ENCODE data around the gene CDH4. TPM values are rescaled to one million over a fixed set of nuclear protein-coding genes. Genes with fewer than 3 reads are reported as not detected.

CDH4 gene
- total and polyA plus RNA-seq, 4 experiments from 2014 or later, result 0.39 to 1.1 (median 0.41) TPM; not detected in 1

GRCh38 chr20:61310954-61311353, 58.9 kb downstream of the CDH4 start:
- Histone ChIP-seq H3K36me3 (ENCODE audit: insufficient read depth, low read length) (no peaks in the 10 kb centered on the region), H3K27ac (ENCODE audit: low read depth, low read length) (no peak overlapping the region), H3K4me3 (ENCODE audit: low read length in 2 of 2) (no peak overlapping the region), H3K4me1 (ENCODE audit: insufficient read depth, low read length) (no peaks in the 10 kb centered on the region), H3K27me3 (ENCODE audit: insufficient read depth, low read length) (no peaks in the 10 kb centered on the region), H3K9me3 (ENCODE audit: control insufficient read depth in 1 of 2, low read length in 2 of 2) (no peaks in the 10 kb centered on the region)
- ChIA-PET CTCF (ENCODE audit: partially characterized antibody) (no interaction called here), POLR2A (ENCODE audit: partially characterized antibody) (no interaction called here)
- Mint-ChIP-seq H3K27ac (no peak overlapping the region), H3K9me3 (peaks cover 0 to 2% (median 0%) of the 10 kb centered on the region in 8 donors), H3K36me3 (no peaks in the 10 kb centered on the region), H3K4me1 (no peaks in the 10 kb centered on the region), H3K27me3 (no peaks in the 10 kb centered on the region), H3K4me3 (no peak overlapping the region)
- DNase-seq, result no peak
- intact Hi-C loops (cut with micrococcal nuclease), result no loop called here

GRCh38 chr20:61311656-61312387, 59.8 kb downstream of the CDH4 start:
- no peaks in the 10 kb centered on the region for H3K27me3 Mint-ChIP-seq
- H3K4me1 ChIP-seq (ENCODE audit: insufficient read depth, low read length), result no peaks in the 10 kb centered on the region
- H3K36me3 Mint-ChIP-seq, result no peaks in the 10 kb centered on the region
- H3K4me3 Mint-ChIP-seq, result no peak overlapping the region
- H3K27ac Mint-ChIP-seq, result no peak overlapping the region
- no peaks in the 10 kb centered on the region for H3K27me3 ChIP-seq (ENCODE audit: insufficient read depth, low read length)
- H3K36me3 ChIP-seq (ENCODE audit: insufficient read depth, low read length), result no peaks in the 10 kb centered on the region
- no peaks in the 10 kb centered on the region for H3K9me3 ChIP-seq (ENCODE audit: control insufficient read depth in 1 of 2, low read length in 2 of 2)
- no peak overlapping the region for H3K4me3 ChIP-seq (ENCODE audit: low read length in 2 of 2)
- peaks cover 0 to 2% (median 0%) of the 10 kb centered on the region in 8 donors for H3K9me3 Mint-ChIP-seq
- intact Hi-C loops (cut with micrococcal nuclease), result no loop called here
- ChIA-PET POLR2A (ENCODE audit: partially characterized antibody) (no interaction called here), CTCF (ENCODE audit: partially characterized antibody) (no interaction called here)
- no peaks in the 10 kb centered on the region for H3K4me1 Mint-ChIP-seq
- no peak for DNase-seq
- no peak overlapping the region for H3K27ac ChIP-seq (ENCODE audit: low read depth, low read length)

DNA sequence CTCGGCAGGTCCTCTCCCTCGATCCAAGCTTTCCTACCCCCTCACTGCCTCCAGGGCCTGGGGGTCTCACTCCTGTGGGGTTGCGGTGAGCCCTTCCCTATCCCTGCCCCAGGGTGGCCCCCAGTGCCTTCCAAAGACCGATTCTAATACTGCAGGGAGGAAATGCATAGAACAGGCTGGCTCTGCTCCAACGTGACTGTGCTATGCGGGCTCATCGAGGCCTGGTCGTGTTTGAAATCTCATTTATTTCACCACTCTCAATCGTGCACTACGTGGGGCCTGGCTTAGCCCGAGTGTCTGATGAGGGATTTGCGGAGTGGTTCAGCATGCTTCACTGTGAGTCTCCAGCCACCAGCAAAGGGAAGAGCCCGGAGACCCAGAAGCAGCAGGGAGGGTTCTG, 60.9 kb downstream of the CDH4 start:
- no peaks in the 10 kb centered on the region for H3K36me3 ChIP-seq (ENCODE audit: insufficient read depth, low read length)
- Mint-ChIP-seq H3K4me3 (no peak overlapping the region), H3K36me3 (no peaks in the 10 kb centered on the region), H3K4me1 (no peaks in the 10 kb centered on the region), H3K27ac (no peak overlapping the region), H3K9me3 (peaks cover 0 to 2% (median 0%) of the 10 kb centered on the region in 8 donors), H3K27me3 (no peaks in the 10 kb centered on the region)
- intact Hi-C loops (cut with micrococcal nuclease), result no loop called here
- no peaks in the 10 kb centered on the region for H3K27me3 ChIP-seq (ENCODE audit: insufficient read depth, low read length)
- CTCF ChIA-PET (ENCODE audit: partially characterized antibody), result no interaction called here
- no peak overlapping the region for H3K4me3 ChIP-seq (ENCODE audit: low read length in 2 of 2)
- no peak overlapping the region for H3K27ac ChIP-seq (ENCODE audit: low read depth, low read length)
- POLR2A ChIA-PET (ENCODE audit: partially characterized antibody), result no interaction called here
- no peaks in the 10 kb centered on the region for H3K9me3 ChIP-seq (ENCODE audit: control insufficient read depth in 1 of 2, low read length in 2 of 2)
- no peak for DNase-seq
- H3K4me1 ChIP-seq (ENCODE audit: insufficient read depth, low read length), result no peaks in the 10 kb centered on the region

DNA sequence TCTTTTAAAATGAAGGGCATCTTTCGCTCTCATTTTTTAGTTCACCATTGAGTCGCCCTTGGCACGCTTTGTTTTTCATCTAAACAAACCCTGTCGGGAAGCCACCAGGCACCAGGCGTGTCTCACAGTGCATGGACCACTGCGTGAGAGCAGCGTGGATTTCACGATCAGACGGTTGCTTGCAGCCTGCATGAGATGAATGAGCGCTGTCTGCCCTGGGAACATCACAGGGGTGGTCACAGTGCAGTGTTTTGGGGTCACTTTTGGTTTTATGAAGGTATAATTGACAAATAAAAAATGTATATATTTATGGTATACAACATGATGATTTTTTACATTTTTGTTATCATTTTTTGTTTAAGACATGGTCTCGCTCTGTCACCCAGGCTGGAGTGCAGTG, 61.3 kb downstream of the CDH4 start:
- Histone ChIP-seq H3K27ac (ENCODE audit: low read depth, low read length) (no peak overlapping the region), H3K4me3 (ENCODE audit: low read length in 2 of 2) (no peak overlapping the region), H3K9me3 (ENCODE audit: control insufficient read depth in 1 of 2, low read length in 2 of 2) (no peaks in the 10 kb centered on the region), H3K36me3 (ENCODE audit: insufficient read depth, low read length) (no peaks in the 10 kb centered on the region), H3K27me3 (ENCODE audit: insufficient read depth, low read length) (no peaks in the 10 kb centered on the region), H3K4me1 (ENCODE audit: insufficient read depth, low read length) (no peaks in the 10 kb centered on the region)
- Mint-ChIP-seq H3K27ac (no peak overlapping the region), H3K9me3 (peaks cover 0 to 3% (median 0%) of the 10 kb centered on the region in 8 donors), H3K4me3 (no peak overlapping the region), H3K4me1 (no peaks in the 10 kb centered on the region), H3K27me3 (no peaks in the 10 kb centered on the region), H3K36me3 (no peaks in the 10 kb centered on the region)
- no peak for DNase-seq
- intact Hi-C loops (cut with micrococcal nuclease), result no loop called here
- ChIA-PET CTCF (ENCODE audit: partially characterized antibody) (no interaction called here), POLR2A (ENCODE audit: partially characterized antibody) (no interaction called here)

DNA sequence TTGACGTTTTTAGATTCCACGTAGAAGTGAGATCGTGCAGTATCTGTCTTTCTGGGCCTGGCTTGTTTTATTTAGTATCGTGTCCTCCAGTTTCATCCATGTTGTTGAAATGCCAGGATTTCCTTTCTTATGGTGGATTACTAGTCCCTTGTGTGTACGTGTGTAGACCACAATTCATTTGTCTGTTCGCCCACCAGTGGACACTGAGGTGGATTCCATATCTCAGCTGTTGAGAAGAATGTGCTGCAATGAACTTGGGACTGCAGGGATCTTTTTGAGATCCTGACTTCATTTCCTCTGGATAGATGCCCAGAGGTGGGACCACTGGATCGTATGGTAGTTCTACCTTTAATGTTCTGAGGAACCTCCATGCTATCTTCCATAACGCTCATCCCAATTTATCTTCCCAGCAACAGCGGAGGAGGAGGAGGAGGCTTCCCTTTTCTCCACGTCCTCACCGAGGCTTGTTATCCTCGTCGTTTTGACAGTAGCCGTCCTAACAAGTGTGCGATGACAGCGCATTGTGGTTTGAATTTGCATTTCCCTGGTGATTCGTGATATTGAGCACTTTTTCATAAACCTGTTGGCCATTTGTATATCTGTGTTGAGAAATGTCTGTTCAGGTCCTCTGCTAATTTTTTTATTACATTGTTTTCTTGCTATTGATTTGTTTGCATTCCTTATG, 62.4 kb downstream of the CDH4 start:
- H3K4me1 Mint-ChIP-seq, result no peaks in the 10 kb centered on the region
- ChIA-PET CTCF (ENCODE audit: partially characterized antibody) (no interaction called here), POLR2A (ENCODE audit: partially characterized antibody) (no interaction called here)
- H3K9me3 ChIP-seq (ENCODE audit: control insufficient read depth in 1 of 2, low read length in 2 of 2), result no peaks in the 10 kb centered on the region
- H3K27me3 ChIP-seq (ENCODE audit: insufficient read depth, low read length), result no peaks in the 10 kb centered on the region
- no peak overlapping the region for H3K27ac Mint-ChIP-seq
- H3K4me3 ChIP-seq (ENCODE audit: low read length in 2 of 2), result no peak overlapping the region
- no peaks in the 10 kb centered on the region for H3K36me3 Mint-ChIP-seq
- no peak overlapping the region for H3K4me3 Mint-ChIP-seq
- DNase-seq, result no peak
- peaks cover 0 to 3% (median 0%) of the 10 kb centered on the region in 8 donors for H3K9me3 Mint-ChIP-seq
- intact Hi-C loops (cut with micrococcal nuclease), result no loop called here
- no peak overlapping the region for H3K27ac ChIP-seq (ENCODE audit: low read depth, low read length)
- H3K27me3 Mint-ChIP-seq, result no peaks in the 10 kb centered on the region
- no peaks in the 10 kb centered on the region for H3K36me3 ChIP-seq (ENCODE audit: insufficient read depth, low read length)
- H3K4me1 ChIP-seq (ENCODE audit: insufficient read depth, low read length), result no peaks in the 10 kb centered on the region

- H3K27me3 ChIP-seq (ENCODE audit: insufficient read depth, low read length), result no peaks in the 10 kb centered on the region
- POLR2A ChIA-PET (ENCODE audit: partially characterized antibody), result no interaction called here
These were observed 63.3 kb downstream of the CDH4 start for GRCh38 chr20:61315319-61315718.

GRCh38 chr20:61316346-61316745, 64.3 kb downstream of the CDH4 start:
- POLR2A ChIA-PET (ENCODE audit: partially characterized antibody), result no interaction called here
- CTCF ChIA-PET (ENCODE audit: partially characterized antibody), result no interaction called here
- H3K27me3 Mint-ChIP-seq, result no peaks in the 10 kb centered on the region
- H3K9me3 Mint-ChIP-seq, result peaks cover 0 to 3% (median 0%) of the 10 kb centered on the region in 8 donors
- DNase-seq, result no peak
- H3K36me3 Mint-ChIP-seq, result no peaks in the 10 kb centered on the region
- no peaks in the 10 kb centered on the region for H3K27me3 ChIP-seq (ENCODE audit: insufficient read depth, low read length)
- H3K4me3 Mint-ChIP-seq, result no peak overlapping the region
- no peak overlapping the region for H3K27ac ChIP-seq (ENCODE audit: low read depth, low read length)
- H3K9me3 ChIP-seq (ENCODE audit: control insufficient read depth in 1 of 2, low read length in 2 of 2), result no peaks in the 10 kb centered on the region
- intact Hi-C loops (cut with micrococcal nuclease), result no loop called here
- H3K4me1 ChIP-seq (ENCODE audit: insufficient read depth, low read length), result no peaks in the 10 kb centered on the region
- H3K4me3 ChIP-seq (ENCODE audit: low read length in 2 of 2), result no peak overlapping the region
- H3K27ac Mint-ChIP-seq, result no peak overlapping the region
- no peaks in the 10 kb centered on the region for H3K36me3 ChIP-seq (ENCODE audit: insufficient read depth, low read length)
- no peaks in the 10 kb centered on the region for H3K4me1 Mint-ChIP-seq

More at GRCh38 chr20:61315319-61315718, 63.3 kb downstream of the CDH4 start:
- H3K27ac ChIP-seq (ENCODE audit: low read depth, low read length), result no peak overlapping the region
- Mint-ChIP-seq H3K27ac (no peak overlapping the region), H3K9me3 (peaks cover 0 to 3% (median 0%) of the 10 kb centered on the region in 8 donors), H3K27me3 (no peaks in the 10 kb centered on the region), H3K4me1 (no peaks in the 10 kb centered on the region), H3K36me3 (no peaks in the 10 kb centered on the region), H3K4me3 (no peak overlapping the region)
- H3K4me3 ChIP-seq (ENCODE audit: low read length in 2 of 2), result no peak overlapping the region
- no peaks in the 10 kb centered on the region for H3K9me3 ChIP-seq (ENCODE audit: control insufficient read depth in 1 of 2, low read length in 2 of 2)
- CTCF ChIA-PET (ENCODE audit: partially characterized antibody), result no interaction called here
- intact Hi-C loops (cut with micrococcal nuclease), result no loop called here
- no peaks in the 10 kb centered on the region for H3K36me3 ChIP-seq (ENCODE audit: insufficient read depth, low read length)
- no peaks in the 10 kb centered on the region for H3K4me1 ChIP-seq (ENCODE audit: insufficient read depth, low read length)
- no peak for DNase-seq
